Endothelial cell (in vitro differentiated cells): Measurements from ENCODE around the gene SRRM4. TPM values are rescaled to one million over a fixed set of nuclear protein-coding genes. Genes with fewer than 3 reads are reported as not detected.

Experiments used
- DNase-seq: peaks from one replicate; pipeline ENCODE4 v3.0.0; 2021; ENCODE audit warnings: low spot score
- H3K27ac Mint-ChIP-seq: one replicate; pipeline ENCODE4 v1.8.0; 2021; ENCODE audit warnings: mixed read lengths, inconsistent platforms; ENCODE audit not compliant: unreplicated experiment
- H3K27me3 Mint-ChIP-seq: one replicate; pipeline ENCODE4 v1.8.0; 2021; ENCODE audit warnings: mild to moderate bottlenecking, moderate library complexity, mixed read lengths, inconsistent platforms; ENCODE audit not compliant: unreplicated experiment
- H3K36me3 Mint-ChIP-seq: one replicate; pipeline ENCODE4 v1.8.0; 2021; ENCODE audit warnings: mild to moderate bottlenecking, low read depth, mixed read lengths, inconsistent platforms; ENCODE audit not compliant: unreplicated experiment
- H3K4me1 Mint-ChIP-seq: one replicate; pipeline ENCODE4 v1.8.0; 2021; ENCODE audit warnings: mild to moderate bottlenecking, mixed read lengths, inconsistent platforms; ENCODE audit not compliant: unreplicated experiment
- H3K4me3 Mint-ChIP-seq: one replicate; pipeline ENCODE4 v1.8.0; 2021; ENCODE audit warnings: mild to moderate bottlenecking, mixed read lengths, inconsistent platforms; ENCODE audit not compliant: unreplicated experiment
- H3K9me3 Mint-ChIP-seq: one replicate; pipeline ENCODE4 v1.8.0; 2021; ENCODE audit warnings: mixed read lengths, inconsistent platforms; ENCODE audit not compliant: unreplicated experiment
- CTCF ChIP-seq: fragments of 200-600 bp; sonication (generic); IDR thresholded peaks from one replicate; pipeline ENCODE4 v1.5.0; 2021; ENCODE audit warnings: antibody characterized with exemption; ENCODE audit not compliant: unreplicated experiment
- total RNA-seq: library from RNA; stranded (reverse); fragmentation: NEBNext Ultra II Directional; extraction: Animal tissue kit (Norgen Biotek cat#: 25700); gene quantifications from one replicate; pipeline ENCODE4 v1.2.1, GENCODE V29; 2021; ENCODE audit not compliant: unreplicated experiment

Gene SRRM4
- total RNA-seq, 1 donor from 2014 or later = 3.6 TPM

- TF ChIP-seq CTCF = no peak
- H3K4me1 Mint-ChIP-seq = no peaks in the 10 kb centered on the region
- peaks cover 7% of the 10 kb centered on the region for H3K9me3 Mint-ChIP-seq
- peaks cover 8% of the 10 kb centered on the region for H3K27me3 Mint-ChIP-seq
- peaks cover 32% of the 10 kb centered on the region for H3K36me3 Mint-ChIP-seq
- H3K4me3 Mint-ChIP-seq = peak overlapping the region; percentile 26
- peak overlapping the region; percentile 38 for H3K27ac Mint-ChIP-seq
- no peak for DNase-seq
These were observed 148.6 kb downstream of the SRRM4 start for GRCh38 chr12:119129827-119130434.

- H3K36me3 Mint-ChIP-seq = peaks cover 32% of the 10 kb centered on the region
- H3K27me3 Mint-ChIP-seq = peaks cover 11% of the 10 kb centered on the region
- peak overlapping the region; percentile 2 for H3K4me3 Mint-ChIP-seq
- DNase-seq = no peak
- no peak for TF ChIP-seq CTCF
- no peak overlapping the region for H3K27ac Mint-ChIP-seq
- no peaks in the 10 kb centered on the region for H3K4me1 Mint-ChIP-seq
- H3K9me3 Mint-ChIP-seq = peaks cover 7% of the 10 kb centered on the region
These were observed 149.2 kb downstream of the SRRM4 start for GRCh38 chr12:119130523-119130922.

- Mint-ChIP-seq H3K27ac (no peak overlapping the region), H3K4me1 (peaks cover 10% of the 10 kb centered on the region), H3K36me3 (peaks cover 31% of the 10 kb centered on the region), H3K4me3 (no peak overlapping the region), H3K27me3 (peaks cover 6% of the 10 kb centered on the region), H3K9me3 (peaks cover 7% of the 10 kb centered on the region)
- TF ChIP-seq CTCF = no peak
- DNase-seq = no peak
These were observed 153.1 kb downstream of the SRRM4 start for GRCh38 chr12:119134284-119135072.

- Mint-ChIP-seq H3K27me3 (peaks cover 3% of the 10 kb centered on the region), H3K4me3 (no peak overlapping the region), H3K36me3 (peaks cover 13% of the 10 kb centered on the region), H3K4me1 (peaks cover 11% of the 10 kb centered on the region), H3K9me3 (peaks cover 7% of the 10 kb centered on the region), H3K27ac (no peak overlapping the region)
- TF ChIP-seq CTCF = no peak
- no peak for DNase-seq
These were observed 155.6 kb downstream of the SRRM4 start for GRCh38 chr12:119136811-119137410.

- TF ChIP-seq CTCF = no peak
- Mint-ChIP-seq H3K36me3 (no peaks in the 10 kb centered on the region), H3K9me3 (no peaks in the 10 kb centered on the region)
These were observed 158.1 kb downstream of the SRRM4 start for GRCh38 chr12:119139448-119139847.

More at GRCh38 chr12:119139448-119139847, 158.1 kb downstream of the SRRM4 start:
- DNase-seq = no peak
- H3K4me3 Mint-ChIP-seq = no peak overlapping the region
- peaks cover 3% of the 10 kb centered on the region for H3K27me3 Mint-ChIP-seq
- H3K4me1 Mint-ChIP-seq = peaks cover 11% of the 10 kb centered on the region
- no peak overlapping the region for H3K27ac Mint-ChIP-seq
